Activated CD8-positive, alpha-beta memory T cell treated with anti-CD3 and anti-CD28 coated beads for 24 hours (primary cell): ENCODE data around the gene OTP.
A peak's percentile ranks its signal among the peaks of the same experiment; 100 is the strongest.

ENCODE experiments used
- DNase-seq: peaks from one replicate; pipeline ENCODE4 v3.0.0-alpha.2; 2020

OTP gene

GRCh38 chr5:77637998-77638762 is at the start of gene OTP:
OTP (minus strand) TSS chr5:77638713; CDS start chr5:77638549, 164 bp downstream.
- no peak for DNase-seq

- DNase-seq, result no peak
Measured at GRCh38 chr5:77683171-77683732, 44.7 kb upstream of the OTP start.

- no peak for DNase-seq
Measured at GRCh38 chr5:77670526-77670925, 32.0 kb upstream of the OTP start.

- DNase-seq, result no peak
Measured at GRCh38 chr5:77669677-77670076, 31.2 kb upstream of the OTP start.

- no peak for DNase-seq
Measured at GRCh38 chr5:77663090-77663863, 24.8 kb upstream of the OTP start.

- DNase-seq, result no peak
Measured at GRCh38 chr5:77662635-77663034, 24.1 kb upstream of the OTP start.

GRCh38 chr5:77658662-77659061 is 20.1 kb upstream of the OTP start:
- DNase-seq, result no peak

GRCh38 chr5:77651343-77651742 is 12.8 kb upstream of the OTP start:
- DNase-seq, result no peak

- no peak for DNase-seq
Measured at GRCh38 chr5:77650686-77651085, 12.2 kb upstream of the OTP start.

GRCh38 chr5:77649776-77650175 is 11.3 kb upstream of the OTP start:
- no peak for DNase-seq

GRCh38 chr5:77645995-77646639 is 7.6 kb upstream of the OTP start:
- no peak for DNase-seq

GRCh38 chr5:77645158-77645994 is 6.9 kb upstream of the OTP start:
- peak; percentile 74 for DNase-seq

GRCh38 chr5:77644371-77645157 is 6.1 kb upstream of the OTP start:
- no peak for DNase-seq

GRCh38 chr5:77643654-77644370 is 5.3 kb upstream of the OTP start:
- no peak for DNase-seq

GRCh38 chr5:77642738-77643653 is 4.5 kb upstream of the OTP start:
- DNase-seq, result no peak

GRCh38 chr5:77641963-77642737 is 3.6 kb upstream of the OTP start:
- no peak for DNase-seq

- DNase-seq, result no peak
Measured at GRCh38 chr5:77641397-77641943, 3.0 kb upstream of the OTP start.

- no peak for DNase-seq
Measured at GRCh38 chr5:77640589-77641396, 2.3 kb upstream of the OTP start.
